T1000 (cell line): ENCODE measurements around the gene CSRP2.

ENCODE experiments used
- DNase-seq: peaks from one replicate; lab custom pipeline; 2025; ENCODE audit warnings: mixed read lengths; lab: John Stamatoyannopoulos, UW

CSRP2 gene

DNA sequence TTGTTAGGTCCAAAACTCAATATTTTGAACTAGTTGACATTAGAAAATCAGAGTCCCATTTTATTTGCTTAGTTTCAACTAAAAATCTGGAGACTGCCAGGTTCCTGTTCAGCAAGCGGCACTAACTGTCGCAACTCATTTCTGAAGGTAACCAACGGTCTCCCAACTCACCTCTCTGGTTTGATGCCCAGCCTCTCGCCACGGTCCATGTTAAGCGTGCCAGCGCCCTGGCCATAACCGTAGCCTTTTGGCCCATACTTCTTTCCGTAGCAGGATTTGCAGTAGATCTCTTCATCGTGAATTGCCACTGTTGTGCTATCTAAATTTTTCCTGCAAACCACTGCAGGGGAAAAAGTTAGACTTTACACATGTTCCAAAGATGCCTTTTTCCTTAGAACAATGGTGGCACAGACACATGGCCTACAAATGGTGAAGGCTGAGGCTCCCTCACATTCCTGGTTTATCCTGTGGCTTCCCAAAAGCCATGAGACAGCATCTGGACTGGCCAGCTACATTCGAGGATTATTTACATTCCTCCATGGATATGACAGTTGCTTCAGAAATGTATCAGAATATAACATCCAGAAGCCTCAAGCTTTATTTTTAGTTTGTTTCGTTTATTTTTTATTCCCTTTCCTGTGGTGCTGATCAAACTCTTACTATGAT lies 15.7 kb downstream of the CSRP2 start:
- no peak for DNase-seq

GRCh38 chr12:76860256-76860655 lies 18.6 kb downstream of the CSRP2 start:
- no peak for DNase-seq

- DNase-seq, result no peak
Observed at GRCh38 chr12:76859611-76860010, 19.2 kb downstream of the CSRP2 start.

- DNase-seq, result no peak
Observed at GRCh38 chr12:76856018-76856644, 22.7 kb downstream of the CSRP2 start.

DNA sequence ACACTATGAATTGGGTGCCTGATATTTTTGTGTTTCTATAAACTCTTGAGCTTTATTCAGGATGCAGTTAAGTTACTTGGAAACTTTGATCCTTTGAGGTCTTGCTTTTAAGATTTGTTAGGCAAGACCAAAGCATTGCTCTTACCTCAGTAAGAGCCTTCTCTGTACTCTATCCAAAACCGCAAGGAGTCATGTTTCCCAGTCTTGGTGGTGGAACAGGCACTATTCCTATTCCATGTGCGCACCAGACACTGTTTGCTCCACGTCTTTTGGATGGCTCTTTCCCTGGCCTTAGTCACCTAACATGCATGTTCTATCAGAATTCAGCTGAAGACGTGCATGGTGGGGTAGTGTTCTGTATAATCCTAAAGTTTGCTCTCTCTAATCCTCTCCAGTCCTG lies 23.5 kb downstream of the CSRP2 start:
- DNase-seq, result no peak

DNA sequence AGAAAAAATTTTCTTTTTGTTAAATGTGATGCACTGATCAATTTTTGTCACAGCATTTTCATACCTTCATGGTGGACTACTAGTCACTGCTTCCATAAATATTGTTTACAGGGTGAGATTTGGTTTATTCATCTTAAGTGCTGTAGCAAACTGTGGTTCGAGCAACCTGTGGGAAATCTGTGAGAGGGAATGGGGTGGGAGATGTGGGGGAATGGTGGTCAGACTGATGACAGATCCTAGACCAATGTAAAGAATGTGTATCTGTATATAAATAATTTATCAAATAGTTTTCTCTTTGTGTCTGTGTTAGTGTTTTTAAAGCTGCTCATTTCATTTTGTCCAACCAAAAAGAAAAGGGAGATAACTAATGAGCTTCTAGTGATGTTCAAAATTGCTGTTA lies 26.7 kb downstream of the CSRP2 start:
- DNase-seq, result no peak

GRCh38 chr12:76848132-76848531 lies 30.7 kb downstream of the CSRP2 start:
- no peak for DNase-seq

DNA sequence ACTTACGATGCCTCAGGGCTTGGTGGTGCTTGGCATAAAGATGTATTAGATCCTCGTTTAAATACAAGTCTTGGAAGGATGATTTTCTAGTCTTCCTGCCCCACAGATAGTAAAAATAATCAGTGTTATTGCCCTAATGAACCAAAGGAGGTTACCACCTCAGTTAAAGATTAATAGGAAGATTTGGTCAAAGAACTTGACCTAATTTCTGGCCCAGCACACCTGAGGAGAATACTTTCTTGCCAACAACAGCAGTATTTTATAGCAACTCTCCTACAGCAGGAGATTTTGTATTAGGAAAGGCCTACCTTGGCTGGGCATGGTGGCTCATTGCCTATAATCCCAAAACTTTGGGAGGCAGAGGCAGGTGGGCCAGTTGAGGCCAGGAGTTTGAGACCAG lies 31.6 kb downstream of the CSRP2 start:
- DNase-seq, result no peak

DNA sequence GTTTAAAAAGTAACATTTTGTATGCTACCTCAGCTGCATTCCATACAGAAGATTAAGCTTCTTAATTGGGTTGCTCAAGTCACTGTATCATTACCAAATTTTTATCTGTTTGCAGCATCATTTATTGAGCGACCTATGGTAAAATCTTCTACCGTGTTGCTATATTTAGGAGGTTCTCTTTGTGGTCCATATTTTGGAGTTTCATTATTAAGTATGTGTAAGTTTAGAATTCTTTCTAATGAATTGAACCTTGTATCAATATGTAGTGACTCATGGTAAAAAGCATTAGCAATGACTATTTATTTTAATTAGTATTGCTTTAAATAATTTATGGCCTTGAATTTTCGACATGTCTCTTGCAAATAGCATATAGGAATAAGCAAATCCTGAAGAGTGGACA lies 42.2 kb downstream of the CSRP2 start:
- DNase-seq, result no peak

- no peak for DNase-seq
Observed at GRCh38 chr12:76830436-76830835, 48.4 kb downstream of the CSRP2 start.

DNA sequence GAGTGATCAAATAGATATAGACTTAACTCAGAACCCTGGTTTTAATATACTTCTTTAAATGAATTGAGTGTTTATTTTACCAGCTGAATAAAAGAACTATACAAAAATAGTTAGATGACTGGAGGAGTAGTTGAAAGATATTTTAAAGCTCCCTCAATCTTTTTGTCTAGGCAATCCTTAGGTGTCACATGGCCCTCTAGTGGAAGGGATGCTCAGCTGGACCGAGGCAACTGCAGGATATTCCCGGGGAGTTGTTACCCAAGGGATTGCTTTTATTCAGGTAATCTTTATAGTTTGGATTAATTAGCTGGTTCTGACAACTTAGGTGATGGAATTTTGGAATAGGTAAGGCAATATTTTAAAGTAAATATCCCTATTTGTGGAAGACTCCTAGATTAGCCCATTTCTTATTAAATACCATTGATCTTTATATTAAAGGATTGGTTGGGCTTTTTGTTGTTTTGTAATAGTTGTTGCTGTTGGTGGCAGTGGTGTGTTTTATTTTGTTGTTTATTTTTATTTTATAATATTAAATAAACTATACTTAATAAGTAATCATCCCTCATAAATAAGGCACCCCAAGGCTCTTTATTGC lies 57.8 kb downstream of the CSRP2 start:
- DNase-seq, result no peak

DNA sequence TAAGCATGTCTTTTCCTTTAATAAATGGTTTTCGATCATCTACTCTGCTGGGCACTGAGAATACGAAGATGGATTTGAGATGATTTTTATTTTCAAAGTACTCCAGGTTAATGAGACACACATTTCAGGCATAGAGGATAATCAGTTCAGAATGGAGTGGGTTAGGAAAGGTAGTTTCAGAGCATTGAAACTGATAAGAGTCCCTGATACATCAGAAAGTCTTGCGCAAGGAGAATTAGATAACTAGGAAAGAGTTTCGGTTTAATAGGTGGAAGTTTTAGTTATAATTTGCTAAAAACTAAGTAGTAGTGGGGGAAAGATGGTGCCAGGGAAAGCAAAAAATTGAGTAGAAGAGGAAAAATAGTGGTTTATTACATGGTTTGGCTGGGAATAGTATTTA lies 64.8 kb downstream of the CSRP2 start:
- no peak for DNase-seq

- DNase-seq, result no peak
Observed at GRCh38 chr12:76813265-76813664, 65.6 kb downstream of the CSRP2 start.

- no peak for DNase-seq
Observed at GRCh38 chr12:76811976-76812375, 66.8 kb downstream of the CSRP2 start.

DNA sequence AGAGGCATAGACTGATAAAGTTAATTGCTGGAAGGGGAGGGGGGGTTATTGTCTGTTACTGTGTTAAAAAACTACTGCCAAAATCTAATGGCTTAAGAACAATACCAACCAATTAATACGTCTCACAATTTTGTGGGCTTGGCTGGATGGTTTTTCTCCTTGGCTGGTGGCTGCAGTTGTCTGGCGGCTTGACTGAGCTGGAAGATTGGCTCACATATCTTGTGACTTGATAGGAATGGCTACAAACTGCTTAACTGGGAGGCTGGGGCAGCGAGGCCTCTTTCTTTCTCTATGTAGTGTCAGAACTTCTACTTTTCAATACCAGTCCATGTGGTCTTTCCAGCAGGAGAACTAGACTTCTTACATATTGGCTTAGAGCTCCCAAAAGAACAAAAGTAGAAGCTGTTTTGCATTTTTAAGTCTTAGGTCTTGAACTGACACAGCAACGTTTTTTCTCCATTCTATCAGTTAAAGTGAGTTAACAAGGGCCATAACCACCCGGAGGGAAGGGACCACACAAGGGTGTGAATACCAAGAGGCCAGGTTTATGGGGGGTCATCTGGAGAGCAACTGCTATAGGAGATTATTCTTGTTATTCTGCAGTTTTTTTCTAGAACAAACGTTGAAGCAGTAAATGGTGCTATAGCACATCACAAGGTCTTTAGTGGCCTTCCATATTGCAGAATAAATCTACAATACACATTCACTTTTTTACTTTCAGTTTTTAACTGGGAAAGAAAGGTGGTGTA lies 68.0 kb downstream of the CSRP2 start:
- no peak for DNase-seq
